ENCODE results near the gene OR10D3.
"Not testable (repeated sequence)": the region's sequence is repeated elsewhere in the genome, so short reads cannot be mapped to it uniquely, and the experiment has no call there.

The OR10D3 gene

DNA sequence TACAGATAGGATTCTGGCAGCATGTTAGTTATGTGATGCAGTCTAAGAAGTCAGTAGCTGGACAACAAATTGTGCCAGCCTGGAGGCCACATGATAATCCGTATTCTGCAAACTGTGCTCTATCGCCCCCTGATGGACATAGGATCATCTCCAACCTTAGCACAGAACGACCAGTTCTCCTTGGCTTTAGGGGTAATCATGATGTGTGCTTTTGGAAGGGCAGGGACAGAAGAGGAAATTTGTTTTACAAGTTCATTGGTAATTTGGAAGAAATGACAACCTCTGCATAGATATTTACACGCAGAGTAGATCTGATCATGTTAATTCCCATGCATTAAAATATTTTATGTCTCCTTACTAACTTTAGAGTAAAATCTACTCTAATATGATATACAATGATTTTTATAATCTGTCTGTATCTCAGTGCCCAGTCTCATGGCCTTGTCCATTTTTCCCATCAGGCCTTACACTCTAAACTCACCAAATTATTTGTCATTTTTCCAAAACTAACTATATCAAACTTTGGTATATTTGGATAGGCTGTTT lies 12.1 kb downstream of the OR10D3 start:
- peak; percentile 55 for DNase-seq (ENCODE audit: low read depth)

GRCh38 chr11:124197999-124198398 lies 14.9 kb downstream of the OR10D3 start:
- DNase-seq (ENCODE audit: low read depth) = no peak

- no peak for DNase-seq (ENCODE audit: low read depth)
Observed at GRCh38 chr11:124198897-124199296, 15.8 kb downstream of the OR10D3 start.

DNA sequence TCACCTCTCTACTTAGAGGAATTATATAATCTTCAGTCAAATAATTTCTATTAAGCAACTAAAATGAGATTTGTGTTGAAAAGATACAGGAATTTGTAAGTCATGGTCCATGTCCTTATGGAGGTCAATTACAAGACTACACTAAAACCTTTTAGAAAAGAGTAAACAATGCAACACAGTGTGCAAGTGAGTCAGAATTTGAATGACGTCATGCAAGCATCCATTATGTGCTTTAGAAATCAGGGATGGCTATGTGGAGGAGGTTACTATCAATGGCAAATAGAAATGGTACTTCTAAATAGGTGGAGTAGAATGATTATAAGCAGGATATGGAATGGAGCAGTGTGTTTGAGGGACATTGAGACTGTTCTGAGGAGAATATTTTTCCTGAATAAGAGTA lies 16.6 kb downstream of the OR10D3 start:
- peak; percentile 38 for DNase-seq (ENCODE audit: low read depth)

DNA sequence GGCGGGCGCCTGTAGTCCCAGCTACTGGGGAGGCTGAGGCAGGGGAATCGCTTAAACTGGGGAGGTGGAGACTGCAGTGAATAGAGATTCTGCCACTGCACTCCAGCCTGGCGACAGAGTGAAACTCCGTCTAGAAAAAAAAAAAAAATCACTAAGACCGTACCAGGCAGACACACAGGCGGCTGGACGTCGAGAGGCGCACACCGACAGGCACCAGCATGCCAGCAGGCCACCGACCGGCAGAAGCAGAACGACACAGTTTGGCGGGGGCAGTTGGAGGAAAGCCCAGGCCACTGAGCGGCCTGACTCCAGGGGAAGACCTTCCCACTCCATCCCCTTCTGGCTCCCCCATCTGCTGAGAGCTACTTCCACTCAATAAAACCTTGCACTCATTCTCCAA lies 17.5 kb downstream of the OR10D3 start:
- DNase-seq (ENCODE audit: low read depth) = no peak

- DNase-seq (ENCODE audit: low read depth) = no peak
Observed at GRCh38 chr11:124202951-124203350, 19.8 kb downstream of the OR10D3 start.

- DNase-seq (ENCODE audit: low read depth) = no peak
Observed at GRCh38 chr11:124204008-124204407, 20.9 kb downstream of the OR10D3 start.

GRCh38 chr11:124207102-124207792 lies 24.1 kb downstream of the OR10D3 start:
- DNase-seq (ENCODE audit: low read depth) = no peak

GRCh38 chr11:124209824-124210357 lies 26.7 kb downstream of the OR10D3 start:
- DNase-seq (ENCODE audit: low read depth) = no peak

DNA sequence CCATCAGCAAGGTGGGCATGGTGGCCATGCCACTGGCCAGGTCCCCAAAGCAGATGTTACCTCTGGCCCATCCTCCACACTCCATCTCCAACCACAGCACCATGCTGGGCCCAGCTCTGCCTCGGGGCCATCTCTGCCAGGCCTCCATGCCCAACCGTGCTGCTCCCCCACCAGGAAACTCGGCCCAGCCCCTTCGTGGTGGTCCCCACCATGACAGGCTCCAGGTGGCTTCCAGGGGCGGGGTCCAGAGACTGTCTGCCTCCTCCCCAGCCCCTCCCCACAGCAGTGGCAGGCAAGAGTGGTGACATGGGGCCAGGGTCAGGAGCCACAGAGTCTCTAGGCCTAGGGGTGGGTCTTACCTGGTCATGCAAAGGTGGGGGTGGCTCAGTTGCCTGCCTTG lies 27.3 kb downstream of the OR10D3 start:
- no peak for DNase-seq (ENCODE audit: low read depth)

DNA sequence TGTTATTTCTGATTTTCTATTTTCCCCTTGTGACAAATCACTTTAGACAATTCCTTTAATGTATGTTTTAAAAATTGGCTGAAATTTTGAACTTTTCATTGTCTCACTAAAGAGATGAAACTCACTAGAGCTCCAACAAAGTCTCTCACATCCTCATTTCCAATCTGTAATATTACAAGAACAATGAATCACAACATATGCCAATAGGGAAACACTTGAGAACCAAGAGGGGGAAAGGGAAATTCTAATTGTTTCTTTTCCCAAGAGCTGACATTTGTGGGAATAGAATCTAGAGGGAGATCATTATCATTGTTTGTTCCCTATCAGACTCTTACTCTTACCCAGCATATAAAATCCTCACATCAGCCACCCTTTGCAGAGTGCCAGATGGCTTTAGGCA lies 28.2 kb downstream of the OR10D3 start:
- no peak for DNase-seq (ENCODE audit: low read depth)

GRCh38 chr11:124214027-124214426 lies 30.9 kb downstream of the OR10D3 start:
- no peak for DNase-seq (ENCODE audit: low read depth)

- DNase-seq (ENCODE audit: low read depth) = no peak
Observed at GRCh38 chr11:124219126-124219525, 36.0 kb downstream of the OR10D3 start.

GRCh38 chr11:124222407-124222806 lies 39.3 kb downstream of the OR10D3 start:
- no peak for DNase-seq (ENCODE audit: low read depth)

GRCh38 chr11:124224618-124225423 lies 41.7 kb downstream of the OR10D3 start:
- DNase-seq (ENCODE audit: low read depth) = not testable (repeated sequence)

DNA sequence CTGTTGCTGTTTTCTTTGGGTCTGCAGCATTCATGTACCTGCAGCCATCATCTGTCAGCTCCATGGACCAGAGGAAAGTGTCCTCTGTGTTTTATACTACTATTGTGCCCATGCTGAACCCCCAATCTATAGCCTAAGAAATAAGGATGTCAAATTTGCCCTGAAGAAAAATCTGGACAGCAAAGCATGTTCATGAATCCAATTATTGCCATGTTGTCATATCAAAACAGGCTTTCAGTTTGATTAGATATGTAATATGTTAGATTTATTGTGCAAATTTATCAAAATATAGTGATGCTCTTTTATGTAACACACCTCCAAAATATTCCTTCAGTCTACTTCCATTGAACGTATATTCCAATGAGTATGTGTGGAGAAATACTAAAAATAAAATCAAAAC lies 42.3 kb downstream of the OR10D3 start:
- no peak for DNase-seq (ENCODE audit: low read depth)

GRCh38 chr11:124233376-124233775 lies 50.2 kb downstream of the OR10D3 start:
- no peak for DNase-seq (ENCODE audit: low read depth)

All from amniotic epithelial cell (primary cell).